DMS53 treated with DMSO at 0.1 percent for 48 hours (cell line): ENCODE measurements around the gene IL3RA.

ENCODE experiments used
- DNase-seq: peaks from one replicate; lab custom pipeline; 2025; ENCODE audit not compliant: unreplicated experiment; lab: John Stamatoyannopoulos, UW

IL3RA gene

DNA sequence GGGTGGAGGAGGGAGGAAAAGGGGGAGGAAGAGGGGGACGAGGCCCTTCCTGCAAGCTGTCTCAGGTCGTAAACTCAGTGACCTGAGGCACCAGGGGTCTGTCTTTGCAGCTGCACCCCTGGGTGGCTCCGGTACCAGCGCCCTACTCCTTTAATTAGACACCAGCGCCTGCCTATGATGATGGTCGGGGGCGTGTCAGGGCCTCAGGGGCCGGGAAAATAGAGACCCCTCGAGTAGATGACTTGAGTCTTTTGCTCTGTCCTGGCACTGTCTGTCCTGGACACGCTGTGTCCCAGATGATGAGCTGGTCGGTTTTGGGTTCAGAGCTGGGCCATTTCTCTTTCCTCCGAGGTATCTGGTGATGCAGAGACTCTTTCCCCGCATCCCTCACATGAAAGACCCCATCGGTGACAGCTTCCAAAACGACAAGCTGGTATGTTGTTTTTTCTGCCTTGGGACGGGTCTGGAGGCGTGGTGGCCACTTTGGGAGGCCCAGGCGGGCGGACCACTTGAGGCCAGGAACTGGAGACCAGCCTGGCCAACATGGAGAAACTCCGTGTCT lies 44.2 kb downstream of the IL3RA start:
- DNase-seq = no peak

DNA sequence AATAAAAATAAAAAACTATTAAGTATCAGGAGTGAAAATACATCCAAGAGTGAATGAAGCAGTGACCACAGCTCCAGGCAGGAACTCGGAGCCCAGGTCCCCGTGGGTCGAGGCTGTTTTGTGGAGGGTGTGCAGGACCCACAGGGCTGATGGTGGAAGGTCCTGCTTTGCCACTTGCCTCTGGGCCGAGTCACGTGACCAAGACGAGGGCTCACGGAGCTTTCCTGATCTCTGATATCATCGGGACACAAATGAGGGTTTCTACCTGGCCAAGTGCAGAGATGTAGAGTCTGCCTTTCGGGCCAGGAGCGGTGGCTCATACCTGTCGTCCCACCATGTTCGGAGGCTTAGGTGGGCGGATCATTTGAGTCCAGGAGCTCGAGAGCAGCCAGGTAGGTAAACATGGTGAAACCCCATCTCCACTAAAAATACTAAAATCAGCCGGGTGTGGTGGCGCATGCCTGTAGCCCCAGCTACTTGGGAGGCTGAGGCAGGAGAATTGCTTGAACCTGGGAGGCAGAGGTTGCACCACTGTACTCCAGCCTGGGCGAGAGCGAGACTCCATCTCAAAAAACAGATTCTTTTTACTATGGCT lies 48.2 kb downstream of the IL3RA start:
- DNase-seq = no peak

DNA sequence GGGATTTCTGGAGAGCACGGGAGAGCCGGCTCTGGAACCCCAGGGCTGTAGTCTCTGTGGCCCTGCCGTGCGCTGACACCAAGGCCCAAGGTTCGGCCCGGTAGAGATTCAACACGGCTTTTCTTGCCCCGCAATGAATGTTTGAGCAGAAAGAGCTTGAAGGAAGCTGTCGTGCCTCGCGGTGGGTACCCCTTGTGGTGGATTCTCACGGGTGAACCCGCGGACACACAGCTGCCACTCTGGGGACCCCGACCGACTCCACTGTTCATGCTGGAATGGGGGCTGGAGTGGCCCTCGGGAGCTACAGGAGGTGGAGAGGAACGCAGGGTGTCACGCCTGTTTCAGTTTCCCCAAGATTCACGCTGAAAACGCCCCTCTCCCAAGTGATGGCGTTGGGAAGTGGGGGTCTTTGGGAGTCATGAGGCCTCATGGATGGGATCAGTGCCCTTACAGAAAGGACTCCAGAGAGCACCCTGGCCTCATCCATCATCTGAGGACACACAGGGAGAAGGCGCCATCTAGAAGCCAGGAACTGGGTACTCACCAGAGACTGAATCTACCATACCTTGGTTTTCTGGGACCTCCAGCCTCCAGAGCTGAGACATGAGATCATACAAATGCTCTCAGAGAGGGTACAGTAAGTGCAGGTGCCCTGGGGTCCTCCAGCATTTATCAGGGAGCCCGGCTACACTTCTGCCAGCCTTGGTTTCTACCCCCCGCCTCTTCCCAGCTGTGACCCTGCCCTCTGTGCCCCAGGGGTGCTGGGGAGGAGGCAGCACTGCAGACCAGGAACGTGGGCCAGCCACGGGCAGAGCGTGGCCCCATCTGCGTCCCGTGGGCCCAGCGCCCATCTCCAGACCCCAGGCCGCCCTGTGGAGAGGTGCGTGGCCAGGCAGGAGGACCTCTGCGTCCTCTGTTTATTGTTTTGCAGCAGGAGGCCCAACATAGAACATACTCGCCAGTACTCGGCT lies 49.0 kb downstream of the IL3RA start:
- DNase-seq = no peak

DNA sequence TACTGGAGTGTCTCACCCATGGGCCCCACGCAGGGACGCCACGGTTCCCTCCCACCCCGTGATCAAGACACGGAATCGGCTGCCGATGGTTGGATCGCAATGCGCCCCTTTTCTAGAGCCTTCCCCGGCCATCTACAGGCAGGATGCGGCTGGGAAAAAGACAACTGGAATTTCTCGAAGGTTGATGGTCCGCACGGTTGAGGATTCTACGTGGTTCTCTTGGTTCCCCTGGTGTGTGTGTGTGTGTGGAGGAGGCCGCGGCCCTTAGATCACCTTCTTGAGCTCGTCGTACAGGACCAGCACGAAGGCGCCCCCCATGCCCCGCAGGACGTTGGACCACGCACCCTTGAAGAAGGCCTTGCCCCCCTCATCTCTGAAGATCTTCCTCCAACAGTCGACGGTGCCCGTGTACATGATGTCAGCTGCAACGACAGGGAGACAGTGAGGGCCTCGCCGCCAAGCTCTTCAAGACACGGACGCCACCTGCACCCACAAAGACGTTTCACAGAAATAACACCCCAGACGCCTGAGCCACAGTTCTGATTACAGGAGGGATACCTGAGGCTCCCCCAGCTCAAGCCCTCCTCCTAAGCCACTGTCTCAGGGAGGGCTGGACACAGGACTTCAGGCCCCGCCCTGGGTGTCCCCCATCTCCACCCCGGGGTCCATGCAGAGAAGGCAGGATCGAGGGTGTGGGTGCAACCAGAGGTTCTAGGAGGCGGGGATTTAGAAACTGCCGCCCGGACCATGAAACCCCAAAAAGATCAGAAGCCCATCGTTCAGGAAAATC lies 49.9 kb downstream of the IL3RA start:
- DNase-seq = no peak

DNA sequence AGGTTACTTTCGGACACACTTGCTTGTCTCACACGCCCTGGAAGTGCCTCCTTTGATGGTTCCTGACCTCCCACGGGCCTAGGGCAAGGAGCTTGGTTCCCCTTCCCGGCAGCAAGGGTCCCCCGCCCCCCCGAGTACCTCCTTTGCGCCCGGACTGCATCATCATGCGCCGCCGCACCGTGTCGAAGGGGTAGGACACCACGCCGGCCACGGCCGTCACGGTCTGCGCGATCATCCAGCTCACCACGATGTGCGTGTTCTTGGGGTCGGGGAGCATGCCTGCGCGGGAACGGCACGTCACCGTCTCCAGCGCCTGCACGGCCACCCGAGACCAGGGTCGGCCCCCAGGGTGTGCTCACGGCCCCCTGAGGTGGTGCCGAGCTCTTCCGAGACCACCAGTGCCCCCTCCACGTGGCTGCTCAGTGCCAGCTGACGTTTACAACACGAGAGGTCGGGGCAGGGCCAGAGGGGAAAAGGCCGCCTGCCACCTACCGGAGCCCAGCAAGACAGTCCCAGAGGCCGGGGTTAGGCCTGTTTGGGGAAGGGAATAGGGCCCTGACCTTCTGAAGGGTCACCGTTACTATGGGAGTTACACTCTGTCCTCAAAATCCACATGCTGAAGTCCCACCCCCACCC lies 50.7 kb downstream of the IL3RA start:
- no peak for DNase-seq

DNA sequence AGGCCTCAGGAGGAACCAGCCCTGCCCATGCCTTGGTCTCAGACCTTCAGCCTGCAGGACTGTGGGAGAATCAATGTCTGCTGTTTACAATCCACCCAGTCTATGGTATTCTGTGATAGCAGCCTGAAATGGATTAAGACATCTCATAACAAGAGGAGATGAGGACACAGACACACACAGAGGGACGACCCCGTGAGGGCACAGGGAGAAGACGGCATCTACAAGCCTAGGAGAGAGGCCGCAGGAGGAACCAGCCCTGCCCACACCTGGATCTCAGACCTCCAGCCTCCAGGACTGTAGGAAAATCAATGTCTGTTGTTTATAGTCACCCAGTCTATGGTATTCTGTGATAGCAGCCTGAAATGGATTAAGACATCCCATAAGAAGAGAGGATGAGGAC lies 52.1 kb downstream of the IL3RA start:
- no peak for DNase-seq

DNA sequence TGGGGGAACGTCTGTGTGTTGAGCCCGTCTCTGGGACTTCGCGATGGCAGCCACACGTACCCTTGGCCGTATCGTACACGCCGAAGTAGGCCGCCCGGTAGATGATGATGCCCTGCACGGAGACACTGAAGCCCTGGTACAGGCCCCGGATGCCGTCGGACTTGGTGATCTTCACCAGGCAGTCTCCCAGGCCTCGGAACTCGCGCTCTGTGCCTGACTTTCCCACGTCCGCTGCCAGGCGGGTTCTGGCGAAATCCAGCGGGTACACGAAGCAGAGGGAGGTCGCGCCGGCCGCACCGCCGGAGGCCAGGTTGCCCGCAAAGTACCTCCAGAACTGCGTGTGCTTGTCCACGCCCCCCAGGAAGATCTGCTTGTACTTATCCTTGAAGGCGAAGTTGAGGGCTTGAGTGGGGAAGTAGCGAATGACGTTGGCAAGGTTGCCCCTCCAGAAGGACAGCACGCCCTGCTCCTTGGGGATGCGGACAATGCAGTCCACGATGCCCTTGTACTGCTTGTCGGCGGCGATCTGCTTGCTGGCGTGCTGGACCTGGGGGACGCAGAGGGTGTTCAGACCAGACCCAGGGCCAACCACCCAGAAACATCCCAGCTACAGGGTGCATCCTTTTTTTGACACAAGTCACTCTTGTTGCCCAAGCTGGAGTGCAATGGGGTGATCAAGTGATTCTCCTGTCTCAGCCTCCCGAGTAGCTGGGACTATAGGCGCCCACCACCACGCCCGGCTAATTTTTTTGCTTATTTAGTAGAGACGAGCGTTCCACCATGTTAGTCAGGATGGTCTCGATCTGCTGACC lies 52.8 kb downstream of the IL3RA start:
- no peak for DNase-seq

DNA sequence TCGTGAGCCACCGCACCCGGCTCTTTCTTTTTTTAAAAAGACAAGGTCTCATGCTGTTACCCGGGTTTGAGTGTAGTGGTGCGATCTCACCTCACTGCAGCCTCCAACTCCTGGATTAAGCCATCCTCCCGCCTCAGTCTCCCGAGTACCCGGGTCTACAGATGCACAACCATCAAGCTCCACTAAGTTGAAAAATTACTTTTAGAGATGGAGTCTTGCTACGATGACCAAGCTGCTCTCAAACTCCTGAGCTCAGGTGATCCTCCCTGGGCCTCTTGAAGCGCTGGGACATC lies 53.4 kb downstream of the IL3RA start:
- no peak for DNase-seq

DNA sequence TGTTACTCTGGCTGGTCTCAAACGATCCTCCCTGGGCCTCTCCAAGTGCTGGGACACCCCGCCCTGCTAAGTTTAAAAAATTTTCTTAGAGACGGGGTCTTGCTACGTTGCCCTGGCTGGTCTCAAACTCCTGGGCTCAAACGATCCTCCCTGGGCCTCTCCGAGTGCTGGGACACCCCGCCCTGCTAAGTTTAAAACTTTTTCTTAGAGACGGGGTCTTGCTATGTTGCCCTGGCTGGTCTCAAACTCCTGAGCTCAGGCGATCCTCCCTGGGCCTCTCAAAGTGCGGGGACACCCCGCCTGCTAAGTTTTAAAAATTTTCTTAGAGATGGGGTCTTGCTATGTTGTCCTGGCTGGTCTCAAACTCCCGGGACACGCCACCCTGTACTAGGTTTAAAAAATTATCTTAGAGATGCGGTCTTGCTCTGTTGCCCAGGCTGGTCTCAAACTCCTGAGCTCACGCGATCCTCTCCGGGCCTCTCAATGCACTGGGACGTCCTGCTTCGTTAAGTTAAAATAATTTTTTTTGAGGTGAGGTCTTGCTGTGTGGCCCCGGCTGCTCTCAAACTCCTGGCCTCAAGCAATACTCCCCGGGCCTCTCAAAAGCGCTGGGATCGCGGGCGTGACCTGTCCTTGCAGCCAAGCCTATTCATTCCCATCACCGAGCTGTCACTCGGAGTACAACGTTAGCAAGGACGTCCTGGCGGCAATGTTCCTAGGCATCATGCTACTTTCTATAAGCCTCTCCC lies 54.2 kb downstream of the IL3RA start:
- no peak for DNase-seq

DNA sequence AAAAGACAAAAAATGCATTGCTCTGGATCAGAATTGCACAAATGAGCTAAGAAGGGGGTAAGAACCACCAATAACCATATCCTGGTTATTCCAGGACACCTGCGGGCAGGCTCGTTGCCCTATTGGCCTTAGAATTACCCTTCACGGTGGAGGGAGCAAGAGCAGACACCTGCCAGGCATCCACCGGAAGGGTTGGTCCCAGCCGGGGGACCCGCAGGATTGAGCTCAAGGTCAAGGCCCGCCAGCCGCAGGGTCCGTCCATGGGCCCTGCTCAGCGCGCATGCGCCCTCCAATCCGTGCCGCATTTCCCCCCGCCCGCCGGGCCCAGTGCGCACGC lies 54.8 kb downstream of the IL3RA start:
- DNase-seq = no peak

DNA sequence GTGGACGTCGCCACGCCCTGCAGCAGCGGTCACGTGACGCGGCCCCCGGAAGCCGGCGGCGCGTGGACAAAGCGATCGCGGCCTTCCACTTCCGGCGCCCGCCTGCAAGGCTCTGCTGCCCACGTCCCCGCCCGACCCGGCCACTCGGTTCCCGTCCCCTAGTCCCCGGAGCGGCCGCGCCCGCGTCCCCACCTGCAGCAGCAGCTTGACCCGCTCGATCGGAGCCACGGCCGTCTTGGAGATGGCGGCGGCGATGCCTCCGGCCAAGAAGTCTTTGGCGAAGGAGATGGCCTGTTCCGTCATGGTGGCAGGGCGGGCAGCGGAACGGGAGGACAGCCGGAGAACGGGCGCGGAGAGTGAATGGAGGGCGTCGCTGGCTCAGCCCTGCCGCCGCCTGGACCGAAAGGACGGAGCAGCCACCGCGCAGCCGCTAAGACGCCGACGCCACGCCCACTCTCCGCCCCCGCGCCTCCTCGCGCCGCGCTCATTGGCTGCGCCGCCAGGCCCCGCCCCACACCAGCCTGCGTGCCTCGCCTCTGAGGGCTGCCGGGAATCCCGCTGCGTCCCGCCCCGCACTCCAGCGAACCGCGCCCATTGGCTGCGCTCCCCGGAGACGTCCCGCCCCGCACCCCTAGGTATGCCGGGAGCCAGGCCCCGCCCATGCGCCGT lies 55.3 kb downstream of the IL3RA start, which contains the start of gene SLC25A6:
Gene SLC25A6, minus strand, starts transcription at position 407 of the 669 bp plus-strand sequence. Its CDS starts 104 bp downstream, at position 303.
- DNase-seq = no peak

DNA sequence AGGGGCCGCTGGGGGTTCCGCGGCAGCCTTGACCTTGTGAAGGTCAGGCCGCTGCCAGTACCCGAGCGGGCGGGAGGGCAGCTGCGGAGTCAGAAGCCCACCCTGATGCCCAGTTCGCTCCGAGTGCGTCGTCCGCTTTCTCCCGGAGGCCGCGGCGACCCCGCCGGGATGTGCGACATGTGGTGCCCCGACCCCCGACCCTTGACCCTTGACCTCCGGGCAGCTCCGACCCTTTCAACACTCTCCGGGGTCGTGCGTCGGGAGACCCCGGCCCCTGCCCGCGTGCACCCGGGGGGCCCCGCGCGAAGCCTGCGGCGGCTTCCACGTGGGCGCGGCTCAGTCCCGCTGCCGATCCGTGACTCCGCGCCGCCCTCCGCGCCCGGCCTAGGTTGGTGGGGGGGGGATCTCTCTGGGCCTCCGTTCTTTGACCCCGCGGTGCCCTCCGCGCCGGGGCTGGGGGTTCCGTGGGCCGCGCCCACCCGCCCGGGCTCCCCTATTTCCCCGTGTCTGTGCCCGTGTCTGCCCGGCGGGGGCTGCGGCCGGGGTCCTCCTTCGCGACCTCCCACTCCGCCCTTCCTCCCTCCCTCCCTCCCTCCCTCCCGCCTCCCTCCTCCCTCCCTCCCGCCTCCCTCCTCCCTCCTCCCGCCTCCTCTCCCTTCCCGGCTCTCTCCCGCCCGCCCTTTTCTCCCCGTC lies 55.9 kb downstream of the IL3RA start:
- DNase-seq = no peak

DNA sequence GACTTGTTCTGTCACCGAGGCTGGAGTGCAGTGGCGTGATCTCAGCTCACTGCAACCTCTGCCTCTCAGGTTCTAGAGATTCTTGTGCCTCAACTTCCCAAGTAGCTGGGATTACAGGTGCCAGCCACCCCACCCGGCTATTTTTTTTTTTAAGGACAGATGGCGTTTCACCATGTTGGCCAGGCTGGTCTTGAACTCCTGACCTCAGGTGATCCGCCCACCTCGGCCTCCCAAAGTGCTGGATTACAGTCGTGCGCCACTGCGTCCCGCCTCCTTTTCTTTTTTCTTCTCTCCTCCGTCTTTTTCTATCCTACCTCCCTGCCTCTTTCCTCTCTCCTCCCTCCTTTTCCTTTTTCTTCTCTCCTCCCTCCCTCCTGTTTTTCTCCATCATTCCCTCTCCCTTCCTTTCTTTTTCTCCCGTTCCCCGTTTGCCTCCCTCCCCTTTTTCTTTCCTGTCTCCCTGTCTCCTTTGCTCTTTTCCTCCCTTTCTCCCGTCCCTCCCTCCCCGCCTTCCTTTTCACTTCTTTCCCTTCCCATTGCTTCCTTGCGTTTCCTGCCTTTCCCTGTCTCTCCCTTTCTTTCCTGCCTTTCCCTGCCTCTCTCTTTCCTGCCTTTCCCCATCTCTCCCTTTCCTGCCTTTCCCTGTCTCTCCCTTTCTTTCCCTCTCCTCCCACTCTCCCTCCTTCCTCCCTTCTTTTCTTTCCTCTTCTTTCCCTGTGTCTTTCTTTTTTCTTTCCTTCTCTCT lies 57.5 kb downstream of the IL3RA start:
- DNase-seq = no peak

DNA sequence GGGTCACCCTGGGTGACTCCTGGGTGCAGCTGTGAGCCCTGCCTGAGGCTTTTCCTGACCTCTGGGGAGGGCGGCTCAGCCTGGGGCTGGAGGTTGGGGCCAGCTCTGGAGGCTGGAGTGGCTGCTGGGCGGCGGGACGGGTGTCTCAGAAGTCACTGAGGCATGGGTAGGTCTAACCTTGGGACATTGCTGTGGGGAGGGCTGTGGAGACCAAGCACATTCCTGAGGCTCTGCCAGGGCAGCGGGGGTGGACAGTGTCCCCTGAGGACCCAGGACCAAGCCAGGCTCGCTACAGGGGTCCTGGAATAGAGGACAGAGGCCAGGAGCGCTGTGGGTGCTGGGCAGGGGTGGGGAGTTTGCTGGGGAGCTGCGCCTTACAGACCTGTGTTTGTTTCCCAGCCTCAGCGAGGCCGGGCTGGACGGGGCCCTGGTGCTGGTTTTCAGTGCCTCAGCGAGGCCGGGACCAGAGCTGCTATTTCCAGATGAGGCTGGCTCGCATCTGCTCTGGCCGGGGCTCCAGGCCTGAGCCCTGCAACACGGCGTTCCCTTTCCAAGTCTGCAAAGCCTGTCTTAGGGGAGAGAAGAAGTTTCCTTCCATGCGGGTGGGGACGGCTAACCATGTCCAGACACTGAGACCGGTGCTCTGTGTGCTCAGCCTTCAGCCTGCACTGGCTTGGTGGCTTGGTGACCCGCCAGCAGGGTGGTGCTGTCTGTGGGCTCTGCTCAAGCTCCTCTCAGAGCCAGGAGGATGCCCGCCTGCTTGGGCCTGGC lies 58.3 kb downstream of the IL3RA start:
- no peak for DNase-seq

DNA sequence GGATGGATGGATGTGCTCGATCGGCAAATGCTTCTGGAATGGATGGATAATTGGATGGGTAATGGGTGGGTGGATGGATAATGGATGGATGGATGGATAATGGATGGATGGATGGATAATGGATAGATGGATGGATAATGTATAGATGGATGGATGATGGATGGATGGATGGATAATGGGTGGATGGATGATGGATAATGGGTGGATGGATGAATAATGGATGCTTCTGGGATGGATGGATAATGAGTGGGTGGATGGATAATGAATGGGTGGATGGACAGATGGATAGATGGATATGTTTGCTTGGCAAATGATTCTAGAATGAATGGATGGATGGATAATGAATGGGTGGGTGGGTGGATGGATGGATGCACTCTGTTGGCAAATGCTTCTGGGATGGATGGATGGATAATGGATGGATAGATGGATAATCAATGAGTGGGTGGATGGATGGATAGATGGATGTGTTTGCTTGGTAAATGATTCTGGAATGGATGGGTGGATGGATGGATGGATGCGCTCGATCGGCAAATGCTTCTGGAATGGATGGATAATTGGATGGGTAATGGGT lies 59.1 kb downstream of the IL3RA start:
- no peak for DNase-seq

DNA sequence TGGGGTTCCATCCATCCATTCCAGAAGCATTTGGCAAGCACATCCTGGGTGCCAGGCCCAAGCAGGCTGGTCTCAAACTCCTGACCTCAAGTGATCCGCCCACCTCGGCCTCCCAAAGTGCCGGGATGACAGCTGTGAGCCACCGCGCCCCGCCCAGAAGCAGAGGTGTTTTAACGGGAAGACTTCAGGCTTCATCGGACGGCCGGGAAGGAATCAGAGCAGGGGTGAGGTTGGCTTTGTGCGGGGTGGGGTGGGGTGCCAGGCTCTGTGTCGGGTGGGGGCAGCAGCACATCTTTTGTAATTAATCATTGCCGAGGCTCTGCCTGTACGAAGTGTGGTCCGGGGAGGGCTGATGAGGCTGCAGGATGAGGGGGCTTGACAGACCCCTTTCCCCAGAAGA lies 60.4 kb downstream of the IL3RA start:
- DNase-seq = no peak
